Upper lobe of left lung (tissue), 6 donors: Measurements from ENCODE around the gene TTC34. TPM values are rescaled to one million over a fixed set of nuclear protein-coding genes. Genes with fewer than 3 reads are reported as not detected.
A peak's percentile ranks its signal among the peaks of the same experiment; 100 is the strongest.

ENCODE experiments used
- ATAC-seq, 2 donors: fragments of 200-7000 bp; cut with Tn5 transposase; one replicate each; pipeline ENCODE4 v1.9.1; 2022; ENCODE audit warnings: mild to moderate bottlenecking in 2 of 2, moderate library complexity in 2 of 2; ENCODE audit not compliant: low FRiP score in 2 of 2
- DNase-seq, 2 donors: peaks; one replicate each; pipeline ENCODE4 v3.0.0-alpha.2; 2019 to 2020
- H3K27ac ChIP-seq, 4 donors: fragments of 200-600 bp; sonication (generic); one replicate each; pipeline ENCODE4 v1.5.1; 2016 to 2019
- H3K27me3 ChIP-seq, 4 donors: fragments of 200-600 bp; sonication (generic); one replicate each; pipeline ENCODE4 v1.5.1; 2017 to 2019
- H3K36me3 ChIP-seq, 4 donors: fragments of 200-600 bp; sonication (generic); one replicate each; pipeline ENCODE4 v1.5.1; 2016 to 2019
- H3K4me1 ChIP-seq, 4 donors: fragments of 200-600 bp; sonication (generic); one replicate each; pipeline ENCODE4 v1.5.1; 2018 to 2019
- H3K4me3 ChIP-seq, 4 donors: fragments of 200-600 bp; sonication (generic); one replicate each; pipeline ENCODE4 v1.5.1; 2017 to 2019; ENCODE audit warnings: mild to moderate bottlenecking in 2 of 4, moderate library complexity in 1 of 4
- H3K9me3 ChIP-seq, 4 donors: fragments of 200-600 bp; sonication (generic); one replicate each; pipeline ENCODE4 v1.5.1; 2018 to 2019
- CTCF ChIP-seq, 6 experiments: fragments of 450-650 bp in 4 of 6; fragments of 200-600 bp in 2 of 6; sonication (generic) in 2 of 6; IDR thresholded peaks; one replicate each; pipeline ENCODE4 v1.5.1; 2016 to 2019; ENCODE audit warnings: antibody characterized with exemption in 6 of 6
- EP300 ChIP-seq, 4 donors: sonication (generic); formaldehyde crosslinking; IDR thresholded peaks; one replicate each; pipeline ENCODE4 v1.5.1; 2017; ENCODE audit warnings: antibody characterized with exemption in 4 of 4, control low read depth in 2 of 4
- POLR2A ChIP-seq, 4 donors: fragments of 450-650 bp; IDR thresholded peaks; one replicate each; pipeline ENCODE4 v1.5.1; 2016 to 2017; ENCODE audit warnings: antibody characterized with exemption in 4 of 4, mild to moderate bottlenecking in 2 of 4
- POLR2AphosphoS5 ChIP-seq, 2 donors: sonication (generic); formaldehyde crosslinking; IDR thresholded peaks; one replicate each; pipeline ENCODE4 v1.5.1; 2017; ENCODE audit warnings: antibody characterized with exemption in 2 of 2
- WGBS, 2 donors: methylation state at CpG; one replicate each; pipeline ENCODE4 v1.1.5; 2017 to 2018; 5-methylcytosine and 5-hydroxymethylcytosine counted together
- total RNA-seq, 6 donors: library from RNA; depleted of rRNA in 4 of 6; stranded (reverse); fragments of >200 nt in 4 of 6; gene quantifications; one replicate each; pipeline versions ENCODE4 v1.1.0 to v1.2.1, GENCODE V29; 2016 to 2021
- donor health status: DM: no; HTN: no; CAD: no; lungs with moderate emphysema.
- donor health status: DM: no; HTN: yes; CAD: no; lungs with severe emphysema.

Gene TTC34
- total RNA-seq, 6 donors from 2014 or later = 0.76 to 4.2 (median 2.1) TPM

- WGBS, 2 donors = 78% methylated on average over 5 of the region's 5 CpGs
- Histone ChIP-seq H3K36me3 (no peaks in the 10 kb centered on the region), H3K4me1 (peaks cover 10 to 18% (median 11%) of the 10 kb centered on the region in 4 donors), H3K9me3 (peaks cover 6 to 29% (median 15%) of the 10 kb centered on the region in 4 donors), H3K4me3 (no peak overlapping the region), H3K27ac (no peak overlapping the region), H3K27me3 (no peaks in the 10 kb centered on the region)
- ATAC-seq = no peak
- DNase-seq = no peak
- TF ChIP-seq POLR2AphosphoS5 (IDR thresholded peaks at IDR 0.05) (no peak), CTCF (IDR thresholded peaks at IDR 0.05) (no peak), POLR2A (IDR thresholded peaks at IDR 0.05) (no peak), EP300 (IDR thresholded peaks at IDR 0.05) (no peak)
Measured at GRCh38 chr1:2646837-2647236, 154.7 kb downstream of the TTC34 start.

GRCh38 chr1:2645776-2646175 is 155.7 kb downstream of the TTC34 start:
- no peak overlapping the region for H3K4me3 ChIP-seq
- H3K4me1 ChIP-seq = peaks cover 15 to 24% (median 16%) of the 10 kb centered on the region in 4 donors
- TF ChIP-seq POLR2AphosphoS5 (IDR thresholded peaks at IDR 0.05) (no peak), POLR2A (IDR thresholded peaks at IDR 0.05) (no peak), CTCF (IDR thresholded peaks at IDR 0.05) (no peak), EP300 (IDR thresholded peaks at IDR 0.05) (no peak)
- H3K27me3 ChIP-seq = no peaks in the 10 kb centered on the region
- no peaks in the 10 kb centered on the region for H3K36me3 ChIP-seq
- 83 to 86% methylated on average over 11 of the region's 11 CpGs for WGBS, 2 donors
- no peak overlapping the region for H3K27ac ChIP-seq
- ATAC-seq = no peak
- peak in 1 of 2 donors; percentile 20 for DNase-seq
- H3K9me3 ChIP-seq = peaks cover 6 to 29% (median 15%) of the 10 kb centered on the region in 4 donors

GRCh38 chr1:2645143-2645542 is 156.3 kb downstream of the TTC34 start:
- no peak overlapping the region for H3K27ac ChIP-seq
- H3K27me3 ChIP-seq = no peaks in the 10 kb centered on the region
- ATAC-seq (no peak), DNase-seq (peak in 1 of 2 donors; percentile 54)
- peaks cover 15 to 24% (median 16%) of the 10 kb centered on the region in 4 donors for H3K4me1 ChIP-seq
- peaks cover 6 to 29% (median 15%) of the 10 kb centered on the region in 4 donors for H3K9me3 ChIP-seq
- TF ChIP-seq CTCF (IDR thresholded peaks at IDR 0.05) = no peak
- no peak for TF ChIP-seq POLR2A (IDR thresholded peaks at IDR 0.05)
- TF ChIP-seq EP300 (IDR thresholded peaks at IDR 0.05) = no peak
- TF ChIP-seq POLR2AphosphoS5 (IDR thresholded peaks at IDR 0.05) = no peak
- no peak overlapping the region for H3K4me3 ChIP-seq
- WGBS, 2 donors = 86 to 93% methylated on average over 5 to 14 of the region's 14 CpGs
- H3K36me3 ChIP-seq = no peaks in the 10 kb centered on the region

GRCh38 chr1:2644591-2645101 is 156.8 kb downstream of the TTC34 start:
- 89 to 90% methylated on average over 8 to 12 of the region's 12 CpGs for WGBS, 2 donors
- TF ChIP-seq CTCF (IDR thresholded peaks at IDR 0.05) = no peak
- TF ChIP-seq EP300 (IDR thresholded peaks at IDR 0.05) = no peak
- no peak for TF ChIP-seq POLR2A (IDR thresholded peaks at IDR 0.05)
- no peak for TF ChIP-seq POLR2AphosphoS5 (IDR thresholded peaks at IDR 0.05)
- Histone ChIP-seq H3K27me3 (no peaks in the 10 kb centered on the region), H3K9me3 (peaks cover 6 to 29% (median 15%) of the 10 kb centered on the region in 4 donors), H3K27ac (no peak overlapping the region), H3K4me1 (peaks cover 15 to 24% (median 16%) of the 10 kb centered on the region in 4 donors), H3K4me3 (no peak overlapping the region), H3K36me3 (no peaks in the 10 kb centered on the region)
- DNase-seq (peak in 1 of 2 donors; percentile 73), ATAC-seq (no peak)

- H3K27ac ChIP-seq = no peak overlapping the region
- TF ChIP-seq EP300 (IDR thresholded peaks at IDR 0.05) (no peak), POLR2A (IDR thresholded peaks at IDR 0.05) (no peak), CTCF (IDR thresholded peaks at IDR 0.05) (no peak), POLR2AphosphoS5 (IDR thresholded peaks at IDR 0.05) (no peak)
- H3K36me3 ChIP-seq = no peaks in the 10 kb centered on the region
- no peaks in the 10 kb centered on the region for H3K27me3 ChIP-seq
- ATAC-seq (no peak), DNase-seq (no peak)
- WGBS, 2 donors = 96 to 97% methylated on average over 8 to 14 of the region's 14 CpGs
- peak overlapping the region in 1 of 4 donors; percentile 95 for H3K4me3 ChIP-seq
- H3K4me1 ChIP-seq = peaks cover 15 to 24% (median 16%) of the 10 kb centered on the region in 4 donors
- H3K9me3 ChIP-seq = peaks cover 6 to 29% (median 15%) of the 10 kb centered on the region in 4 donors
Measured at GRCh38 chr1:2644171-2644570, 157.3 kb downstream of the TTC34 start.
